GM12873 (cell line): ENCODE data around the gene PPP2R2C.

ENCODE experiments used
- TF ChIP-seq, protein P1 (sequence below): IDR thresholded peaks from 2 replicates; pipeline ENCODE4 v1.5.1; 2012; ENCODE audit warnings: low read depth, mild to moderate bottlenecking, moderate library complexity, low read length, control low read depth; ENCODE audit not compliant: insufficient read depth; ENCODE audit errors: missing control alignments

Gene PPP2R2C

GRCh38 chr4:6493658-6494304 is 21.4 kb upstream of the PPP2R2C start:
- TF ChIP-seq, protein P1, sequence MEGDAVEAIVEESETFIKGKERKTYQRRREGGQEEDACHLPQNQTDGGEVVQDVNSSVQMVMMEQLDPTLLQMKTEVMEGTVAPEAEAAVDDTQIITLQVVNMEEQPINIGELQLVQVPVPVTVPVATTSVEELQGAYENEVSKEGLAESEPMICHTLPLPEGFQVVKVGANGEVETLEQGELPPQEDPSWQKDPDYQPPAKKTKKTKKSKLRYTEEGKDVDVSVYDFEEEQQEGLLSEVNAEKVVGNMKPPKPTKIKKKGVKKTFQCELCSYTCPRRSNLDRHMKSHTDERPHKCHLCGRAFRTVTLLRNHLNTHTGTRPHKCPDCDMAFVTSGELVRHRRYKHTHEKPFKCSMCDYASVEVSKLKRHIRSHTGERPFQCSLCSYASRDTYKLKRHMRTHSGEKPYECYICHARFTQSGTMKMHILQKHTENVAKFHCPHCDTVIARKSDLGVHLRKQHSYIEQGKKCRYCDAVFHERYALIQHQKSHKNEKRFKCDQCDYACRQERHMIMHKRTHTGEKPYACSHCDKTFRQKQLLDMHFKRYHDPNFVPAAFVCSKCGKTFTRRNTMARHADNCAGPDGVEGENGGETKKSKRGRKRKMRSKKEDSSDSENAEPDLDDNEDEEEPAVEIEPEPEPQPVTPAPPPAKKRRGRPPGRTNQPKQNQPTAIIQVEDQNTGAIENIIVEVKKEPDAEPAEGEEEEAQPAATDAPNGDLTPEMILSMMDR, result no peak

GRCh38 chr4:6492861-6493657 is 20.6 kb upstream of the PPP2R2C start:
- TF ChIP-seq, protein P1, result no peak

GRCh38 chr4:6492027-6492590 is 19.7 kb upstream of the PPP2R2C start:
- TF ChIP-seq, protein P1, result no peak

GRCh38 chr4:6491235-6491634 is 18.8 kb upstream of the PPP2R2C start:
- TF ChIP-seq, protein P1, result no peak

DNA sequence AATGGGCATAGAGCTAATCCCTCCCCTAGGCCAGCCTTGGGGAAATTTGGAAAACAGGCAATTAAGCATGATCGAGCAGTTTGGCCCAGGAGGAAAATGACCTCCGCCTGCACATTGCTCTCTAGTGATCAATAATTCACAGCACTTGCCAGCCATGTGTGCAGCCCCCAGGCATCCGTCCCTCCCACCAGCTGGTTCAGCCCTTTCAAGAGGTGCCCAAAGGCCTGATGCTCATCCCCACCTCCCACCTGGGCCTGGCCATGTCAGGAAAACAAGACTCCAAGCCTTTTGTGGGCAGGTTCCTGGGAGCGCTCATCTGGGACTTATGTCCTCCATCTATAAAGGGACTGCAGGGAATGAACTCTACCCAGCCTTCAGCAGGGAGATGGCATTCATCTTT is 17.5 kb upstream of the PPP2R2C start:
- TF ChIP-seq, protein P1, result no peak

GRCh38 chr4:6487466-6487865 is 15.1 kb upstream of the PPP2R2C start:
- TF ChIP-seq, protein P1, result no peak

DNA sequence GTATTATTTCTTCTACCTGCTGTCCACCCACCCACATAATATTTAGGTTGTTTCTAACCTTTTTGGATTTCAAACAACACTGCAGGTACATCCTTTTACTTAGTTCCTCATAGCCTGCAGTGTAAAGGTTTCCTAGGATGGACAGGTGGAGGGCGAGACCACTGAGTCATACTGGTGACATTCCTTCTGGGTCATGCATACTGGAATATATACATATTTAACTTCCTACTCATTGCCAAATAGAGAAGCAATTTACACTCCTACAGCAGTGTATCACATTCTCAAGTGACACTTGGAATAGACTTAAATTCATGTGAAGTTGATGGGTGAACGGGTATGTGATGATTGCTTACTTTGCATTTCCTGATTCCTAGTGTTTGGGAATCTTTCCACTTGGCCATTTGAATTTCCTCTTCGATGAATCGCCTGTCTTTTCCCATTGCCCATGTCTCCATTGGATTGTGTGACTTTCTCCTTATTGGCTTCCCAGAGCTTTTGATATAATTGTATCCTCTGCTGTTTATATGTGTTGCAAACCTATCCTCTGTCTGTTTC is 8.2 kb upstream of the PPP2R2C start:
- TF ChIP-seq, protein P1, result no peak
